HG02943 (cell line): Measurements from ENCODE around the gene KRI1.

Experiments used
- ATAC-seq: cut with Tn5 transposase; IDR thresholded peaks from one replicate; pipeline ENCODE4 v1.9.1; 2021; ENCODE audit warnings: mild to moderate bottlenecking, low read depth, moderate library complexity; ENCODE audit not compliant: unreplicated experiment

Gene KRI1

DNA sequence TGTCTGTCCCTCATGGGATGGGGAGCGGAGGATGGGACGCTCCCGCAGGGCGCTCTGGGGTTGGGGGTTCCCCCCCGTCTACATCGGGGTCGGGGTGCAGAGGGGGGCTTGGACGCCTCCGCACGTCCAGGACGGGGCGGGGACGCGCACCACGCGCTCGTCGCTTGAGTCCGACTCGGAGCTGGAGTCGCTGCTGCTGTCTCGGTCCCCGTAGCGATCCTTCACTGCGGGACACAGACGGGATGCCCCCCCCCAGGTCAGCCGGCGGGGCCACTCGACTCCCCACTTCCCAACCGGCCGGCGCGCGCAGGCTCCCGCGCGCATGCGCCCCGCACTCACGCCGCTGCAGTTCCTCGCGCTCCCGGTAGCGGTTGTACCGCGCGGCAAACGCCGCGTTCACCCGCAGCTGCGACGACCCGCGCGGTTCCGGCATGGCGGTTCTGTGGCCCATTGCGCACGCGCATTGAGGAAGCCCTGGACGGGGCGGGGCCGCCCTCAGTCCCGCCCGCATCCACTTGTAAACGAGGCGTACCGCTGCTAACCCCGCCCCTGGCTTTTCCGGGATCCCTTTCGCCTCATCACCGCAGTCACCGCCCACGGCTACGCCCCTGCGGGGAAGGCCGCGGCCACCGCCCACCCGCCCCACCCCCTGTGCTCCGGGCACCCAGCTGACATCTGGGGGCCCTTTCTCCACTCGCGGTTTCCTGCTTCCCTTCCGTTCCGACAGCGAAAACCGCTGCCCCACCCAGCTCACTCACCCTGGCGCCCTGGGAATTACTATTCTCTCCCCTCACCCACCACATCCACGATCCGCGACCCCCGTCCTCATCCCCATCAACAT is at the start of gene KRI1:
Gene KRI1, minus strand, starts transcription at position 444 of the 841 bp plus-strand sequence. Its CDS starts 11 bp downstream, at position 433.
- ATAC-seq: peak; percentile 45

DNA sequence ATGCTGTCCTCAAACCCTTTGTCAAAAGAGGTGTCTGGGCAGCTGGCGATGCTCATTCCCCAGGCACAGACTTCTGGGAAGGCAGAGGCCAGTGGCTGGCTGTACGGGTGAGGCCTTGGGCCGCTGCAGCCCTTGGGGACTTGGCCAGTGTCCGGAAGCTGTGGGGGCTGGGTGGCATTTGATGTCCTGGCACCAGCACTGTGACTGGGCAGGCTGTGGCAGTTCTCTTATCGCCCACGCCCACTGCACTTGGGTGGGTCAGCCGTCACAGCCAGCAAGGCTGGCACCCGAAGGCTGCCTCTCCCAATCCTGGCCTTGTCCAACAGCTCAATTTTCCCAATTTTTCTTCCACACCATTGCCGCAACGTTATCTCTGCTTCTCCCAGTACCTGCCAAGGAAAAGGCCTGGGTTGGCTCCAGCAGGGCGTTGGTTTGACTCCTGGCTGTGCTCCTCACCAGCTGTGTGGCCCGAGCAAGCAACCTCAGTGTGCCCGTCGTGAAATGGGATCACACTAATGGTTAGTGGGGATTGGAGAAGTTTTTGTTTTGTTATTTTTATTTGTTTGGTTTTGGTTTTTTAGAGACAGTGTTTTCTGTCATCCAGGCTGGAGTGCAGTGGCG is 46.8 kb upstream of the KRI1 start:
- no peak for ATAC-seq

DNA sequence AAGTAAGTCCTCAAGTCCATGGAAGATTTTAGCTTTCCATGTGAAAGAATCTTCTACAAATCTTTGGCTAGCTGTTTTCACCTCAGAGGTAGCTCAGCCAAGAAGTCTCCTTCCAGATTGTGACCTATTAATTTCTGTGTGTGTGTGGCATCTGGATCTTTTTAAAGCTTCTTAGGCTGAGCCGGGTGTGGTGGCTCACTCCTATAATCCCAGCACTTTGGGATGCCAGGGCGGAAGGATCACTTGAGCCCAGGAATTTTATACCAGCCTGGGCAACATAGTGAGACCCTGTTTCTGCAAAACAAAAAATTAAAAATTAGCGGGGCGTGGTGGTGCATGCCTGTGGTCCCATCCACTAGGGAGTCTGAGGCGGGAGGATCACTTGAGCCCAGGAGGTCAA is 46.1 kb upstream of the KRI1 start:
- no peak for ATAC-seq

DNA sequence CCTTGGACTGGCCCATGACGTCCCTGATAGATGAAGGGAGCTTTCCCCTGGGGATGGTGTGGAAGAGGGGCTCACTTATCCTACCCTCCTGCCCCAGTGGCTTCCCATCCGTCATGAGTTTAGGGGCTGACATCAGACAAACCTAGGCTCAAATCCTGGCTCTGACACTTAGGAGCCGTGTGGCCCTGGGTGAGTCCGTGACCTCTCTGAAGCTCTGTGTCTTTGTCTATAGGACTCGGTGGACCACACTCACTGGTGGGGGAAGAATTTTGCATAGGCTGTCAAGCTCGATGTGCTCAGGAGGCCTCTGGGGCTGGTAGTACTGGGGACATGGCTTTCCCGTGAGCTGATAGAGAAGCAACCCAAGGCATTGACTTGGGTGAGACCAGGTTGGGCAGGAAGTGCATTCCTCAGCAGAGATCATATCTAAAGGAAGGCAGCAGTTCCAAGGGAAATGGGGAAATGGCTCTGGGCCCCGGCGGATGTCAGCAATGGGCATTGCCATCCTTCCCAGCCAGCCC is 38.7 kb upstream of the KRI1 start:
- ATAC-seq: no peak

DNA sequence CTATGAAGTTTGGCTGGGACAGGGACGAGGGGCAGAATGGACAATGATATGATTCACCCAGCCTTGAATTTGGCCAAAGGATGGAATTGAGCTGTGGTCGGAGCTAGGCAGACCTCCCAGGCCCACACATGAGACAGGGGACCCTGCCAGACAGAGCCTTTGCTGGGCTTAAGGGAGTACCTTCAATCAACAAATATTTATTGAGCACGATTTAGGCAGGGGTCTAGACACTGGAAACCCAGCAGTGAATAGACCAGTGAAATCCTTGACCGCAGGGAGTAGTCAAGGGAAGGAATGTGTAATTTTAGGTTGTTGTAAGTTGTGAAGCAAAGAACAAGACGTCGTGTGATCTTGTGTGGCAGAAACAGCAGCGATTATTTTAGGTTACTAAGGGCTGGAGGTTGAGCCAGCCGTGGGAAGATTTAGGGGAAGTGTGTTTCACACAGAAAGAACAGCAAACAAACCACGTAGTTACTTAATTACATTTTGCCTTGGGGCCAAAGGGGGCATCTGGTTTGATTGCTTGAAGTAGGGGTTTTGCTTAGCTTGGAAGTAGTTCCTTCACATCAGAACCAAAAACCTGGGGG is 38.2 kb upstream of the KRI1 start:
- no peak for ATAC-seq

DNA sequence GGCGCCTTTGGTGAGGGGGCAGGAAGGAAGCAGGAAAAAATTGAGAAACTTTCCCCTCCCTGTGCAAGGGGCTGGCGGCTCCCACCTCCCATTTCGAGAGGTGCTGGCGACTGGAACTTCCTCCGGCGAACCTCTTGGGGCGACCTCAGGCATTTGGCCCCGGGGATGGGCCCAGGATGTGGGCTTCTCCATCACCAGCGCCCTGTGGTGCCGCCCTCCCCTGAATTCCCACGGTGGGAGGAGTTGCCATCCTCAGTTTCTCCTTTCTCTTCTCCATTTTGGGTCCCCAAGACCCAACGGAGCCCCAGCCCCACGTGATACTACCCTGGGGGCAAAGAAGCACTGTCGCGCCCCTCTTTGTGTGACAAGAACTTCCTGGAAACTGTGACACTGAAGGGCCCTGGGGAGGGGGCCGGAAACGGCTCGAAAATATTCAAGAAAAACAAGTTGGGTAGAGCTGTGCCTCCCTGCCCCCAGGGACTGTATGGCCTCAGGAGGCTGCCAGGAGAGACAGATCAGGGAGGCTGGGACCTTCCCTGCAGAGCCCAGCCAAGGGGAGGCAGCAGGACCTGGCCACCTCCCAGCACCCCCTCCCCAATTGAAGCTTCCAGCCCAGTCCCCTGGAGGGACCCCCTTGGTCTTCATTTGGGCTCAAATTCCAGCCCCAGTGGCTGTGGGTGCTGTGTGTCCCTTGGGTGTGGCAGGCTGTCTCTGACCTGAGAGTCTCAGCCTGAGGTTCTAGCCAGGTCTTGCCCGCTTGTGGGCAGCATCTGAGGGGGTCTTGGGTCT is 37.5 kb upstream of the KRI1 start:
- ATAC-seq: peak; percentile 45

DNA sequence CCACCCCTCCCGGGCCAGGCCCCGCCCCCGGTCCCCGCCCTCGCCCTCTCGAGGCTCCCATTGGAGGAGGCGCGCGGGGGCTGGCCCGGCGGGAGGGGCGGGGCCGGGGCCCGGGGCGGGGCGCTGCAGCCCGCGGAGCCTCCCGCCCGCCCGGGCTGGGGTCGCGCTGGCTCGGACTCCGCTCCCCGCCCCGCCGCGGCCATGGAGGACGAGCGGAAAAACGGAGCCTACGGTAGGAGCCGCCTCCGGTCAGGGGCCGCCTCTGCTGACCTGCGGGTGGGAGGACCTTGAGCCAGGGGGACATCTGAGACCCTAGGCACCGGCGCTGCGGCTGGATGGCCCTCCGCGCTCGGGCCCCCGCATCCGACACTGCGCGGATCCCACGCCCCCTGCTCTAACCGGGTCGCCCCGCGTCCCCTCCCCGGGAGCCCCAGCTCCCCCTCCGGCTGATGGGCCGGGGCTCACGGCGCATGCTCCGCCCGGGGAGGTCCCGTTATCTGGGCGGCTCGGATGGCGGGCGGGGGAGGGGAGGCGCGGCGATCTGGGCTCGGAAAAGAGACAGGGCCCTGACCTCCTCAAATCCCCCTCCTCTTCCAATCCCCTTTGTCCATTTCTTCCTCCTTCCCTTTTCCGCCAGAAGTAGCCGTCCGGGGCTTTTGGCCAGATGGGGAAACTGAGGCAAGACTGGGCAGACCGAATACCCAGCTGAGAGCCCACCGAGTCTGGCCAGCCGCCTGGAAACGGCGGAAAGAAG is 36.7 kb upstream of the KRI1 start:
- ATAC-seq: no peak

DNA sequence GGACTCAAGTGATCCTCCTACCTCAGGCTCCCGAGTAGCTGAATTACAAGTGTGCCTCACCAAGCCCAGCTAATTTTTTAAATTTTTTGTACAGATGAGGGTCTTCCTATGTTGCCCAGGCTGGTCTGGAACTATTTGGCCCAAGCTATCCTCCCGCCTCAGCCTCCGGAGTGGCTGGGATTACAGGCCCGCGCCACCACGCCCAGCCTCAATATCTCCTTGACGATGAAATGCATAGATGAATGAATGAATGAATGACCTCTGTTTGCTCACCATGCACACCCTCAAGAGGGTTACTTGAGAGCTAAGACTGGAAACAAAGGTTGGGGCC is 36.2 kb upstream of the KRI1 start:
- ATAC-seq: no peak

DNA sequence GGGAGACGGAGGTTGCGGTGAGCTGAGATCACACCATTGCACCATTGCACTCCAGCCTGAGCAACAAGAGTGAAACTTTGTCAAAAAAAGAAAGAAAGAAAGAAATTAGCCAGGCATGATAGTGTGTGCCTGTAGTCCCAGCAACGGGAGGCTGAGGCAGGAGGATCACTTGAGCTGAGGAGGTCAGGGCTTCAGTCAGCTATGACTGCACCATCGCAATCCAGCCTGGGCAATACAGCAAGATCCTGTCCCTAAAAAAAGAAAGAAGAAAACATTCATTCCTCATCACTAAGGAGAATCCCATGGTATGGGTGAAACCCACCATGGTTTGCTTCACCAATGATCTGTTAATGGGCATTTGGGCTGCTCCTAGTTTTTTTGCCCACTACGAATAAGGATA is 34.3 kb upstream of the KRI1 start:
- ATAC-seq: no peak

DNA sequence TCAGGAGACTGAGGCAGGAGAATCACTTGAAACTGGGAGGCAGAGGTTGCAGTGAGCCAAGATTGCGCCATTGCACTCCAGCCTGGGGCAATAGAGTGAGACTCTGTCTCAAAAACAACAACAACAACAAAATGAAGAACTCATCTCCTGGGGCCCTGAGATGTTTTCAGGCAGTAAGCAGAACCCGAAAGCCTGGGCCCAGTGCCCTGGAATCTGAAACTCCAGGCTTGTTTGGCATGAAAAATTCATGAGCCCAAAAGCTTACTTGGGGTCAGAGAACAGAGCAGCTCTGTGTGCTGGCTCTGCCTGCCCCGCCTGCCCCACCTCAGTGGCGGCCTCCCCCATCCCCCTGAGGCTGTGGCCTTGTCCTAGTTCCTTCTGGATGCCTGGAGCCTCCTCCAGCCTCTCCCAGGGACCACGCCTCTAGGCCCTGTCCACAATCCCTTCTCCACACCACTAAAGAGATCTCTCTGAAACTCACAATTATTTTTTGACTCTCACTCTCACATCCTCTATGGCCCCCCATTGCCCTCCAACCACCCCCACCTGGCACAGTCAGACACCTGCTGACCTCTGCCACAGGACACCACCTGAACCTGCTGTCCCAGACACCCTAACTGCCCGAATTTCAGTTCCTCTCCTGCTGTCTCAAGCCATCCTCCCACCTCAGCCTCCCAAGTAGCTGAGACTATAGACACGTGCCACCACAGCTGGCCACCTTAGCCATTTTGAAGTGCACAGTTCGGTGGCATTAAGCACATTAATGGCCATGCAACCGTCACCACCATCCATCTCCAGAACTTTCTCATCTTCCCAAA is 28.2 kb upstream of the KRI1 start:
- peak; percentile 51 for ATAC-seq

DNA sequence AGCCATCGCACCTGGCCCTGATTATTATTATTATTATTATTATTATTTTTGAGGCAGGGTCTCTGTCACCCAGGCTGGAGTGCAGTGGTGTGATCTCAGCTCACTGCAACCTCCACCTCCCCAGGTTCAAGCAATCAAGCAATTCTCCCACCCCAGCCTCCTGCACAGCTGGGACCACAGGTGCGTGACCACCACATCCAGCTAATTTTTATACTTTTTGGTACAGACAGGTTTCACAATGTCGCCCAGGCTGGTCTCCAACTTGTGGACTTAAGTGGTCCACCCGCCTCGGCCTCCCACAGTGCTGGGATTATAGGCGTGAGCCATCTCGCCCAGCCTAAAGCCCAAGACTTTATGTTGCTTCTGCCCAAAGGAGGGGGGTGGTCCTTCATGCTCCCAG is 27.3 kb upstream of the KRI1 start:
- ATAC-seq: no peak

DNA sequence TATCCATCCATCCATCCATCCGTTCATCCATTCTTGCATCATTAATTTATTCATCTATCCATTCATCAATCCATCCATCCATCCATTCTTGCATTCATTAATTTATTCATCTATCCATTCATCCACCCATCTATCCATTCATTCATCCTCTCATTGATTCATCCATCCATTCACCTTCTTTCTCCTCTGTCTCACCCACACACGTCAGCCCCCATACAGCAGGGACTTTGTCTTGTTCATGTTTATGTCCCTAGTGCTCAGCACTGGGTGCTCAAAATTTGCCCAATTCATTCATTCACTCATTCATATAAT is 22.0 kb upstream of the KRI1 start:
- ATAC-seq: no peak

DNA sequence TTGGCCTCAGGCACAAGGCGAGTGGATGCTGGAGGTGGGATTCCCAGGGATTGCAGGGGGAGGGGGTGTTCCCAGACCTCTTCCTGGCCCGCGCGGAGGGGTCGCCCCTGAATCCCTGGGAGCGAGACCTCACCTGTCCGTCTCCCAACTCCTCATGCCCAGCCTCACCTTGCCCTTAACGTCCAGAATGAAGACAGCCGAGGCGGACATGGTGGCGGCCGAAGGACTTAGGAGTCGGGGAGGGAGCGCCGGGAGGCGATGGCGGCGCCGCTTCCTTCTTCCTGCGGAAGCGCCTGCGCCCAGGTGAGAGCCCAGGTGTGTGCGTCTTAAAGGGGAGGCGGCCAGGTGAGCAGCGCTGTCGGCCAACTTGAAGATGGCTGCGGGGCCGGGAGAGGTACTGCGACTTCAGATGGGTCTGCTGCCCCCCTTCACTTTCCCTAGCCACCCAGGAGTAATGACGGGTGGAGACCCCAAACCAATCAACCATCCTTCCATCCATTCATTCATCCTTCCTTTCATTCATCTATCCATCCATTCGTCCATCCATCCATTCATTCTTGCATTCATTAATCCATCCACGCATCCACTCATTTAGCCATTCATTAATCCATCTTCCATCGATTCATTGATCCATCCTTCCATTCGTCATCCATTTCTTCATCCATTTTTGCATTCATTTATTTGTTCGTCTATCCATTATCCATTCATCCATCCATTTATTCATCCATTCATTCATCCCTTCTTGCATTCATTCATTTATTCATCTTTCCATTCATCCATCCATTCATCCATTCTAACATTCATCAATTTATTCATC is 21.4 kb upstream of the KRI1 start, which contains the start of gene AP1M2:
Gene AP1M2, minus strand, starts transcription at position 291 of the 817 bp plus-strand sequence. Its CDS starts 81 bp downstream, at position 210.
- ATAC-seq: no peak

DNA sequence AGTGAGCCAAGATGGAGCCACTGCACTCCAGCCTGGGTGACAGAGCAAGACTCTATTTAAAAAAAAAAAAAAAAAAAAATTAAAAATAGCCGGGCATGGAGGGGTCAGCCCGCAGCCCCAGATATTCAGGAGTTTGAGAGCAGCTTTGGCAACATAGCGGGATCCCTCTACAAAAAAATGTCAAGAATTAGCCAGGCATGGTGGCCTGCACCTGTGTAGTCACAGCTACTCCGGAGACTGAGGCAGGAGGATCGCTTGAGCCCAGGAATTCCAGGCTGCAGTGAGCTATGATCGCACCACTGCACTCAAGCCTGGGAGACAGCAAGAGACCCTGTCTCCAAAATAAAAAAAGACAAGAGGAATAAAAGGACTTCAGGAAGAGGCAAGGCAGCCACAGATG is 20.6 kb upstream of the KRI1 start:
- ATAC-seq: no peak

DNA sequence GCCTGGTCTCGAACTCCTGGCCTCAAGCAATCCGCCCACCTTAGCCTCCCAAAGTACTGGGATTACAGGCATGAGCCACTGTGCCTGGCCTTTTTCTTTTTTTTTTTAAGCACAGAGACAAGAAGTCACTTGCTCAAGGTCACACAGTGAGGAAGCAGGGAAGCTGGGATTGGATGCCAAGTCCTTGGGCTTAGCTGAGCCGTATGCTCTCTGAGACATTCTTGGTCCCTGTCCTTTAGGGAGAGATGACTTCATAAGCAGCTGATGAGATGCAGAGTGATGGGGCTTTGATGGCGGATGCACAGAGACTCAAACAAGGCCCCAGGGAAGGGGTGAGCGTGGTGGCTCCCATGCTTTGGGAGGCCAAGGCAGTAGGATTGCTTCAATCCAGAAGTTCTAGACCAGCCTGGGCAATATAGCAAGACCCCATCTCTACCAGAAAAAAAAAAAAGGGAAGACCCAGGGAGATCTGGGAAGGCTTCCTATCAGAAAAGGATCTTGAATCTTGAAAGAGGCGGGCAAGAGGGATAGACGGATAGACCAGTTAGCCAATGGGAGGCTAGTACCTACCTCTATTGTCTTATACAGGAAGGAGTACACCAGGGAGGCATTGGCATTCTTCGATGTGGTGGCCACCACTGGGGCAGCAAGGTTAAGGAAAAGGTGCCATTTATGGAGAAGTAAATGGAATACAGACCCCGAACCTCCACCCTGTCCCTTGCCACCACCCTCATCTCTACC is 17.4 kb upstream of the KRI1 start:
- ATAC-seq: no peak

DNA sequence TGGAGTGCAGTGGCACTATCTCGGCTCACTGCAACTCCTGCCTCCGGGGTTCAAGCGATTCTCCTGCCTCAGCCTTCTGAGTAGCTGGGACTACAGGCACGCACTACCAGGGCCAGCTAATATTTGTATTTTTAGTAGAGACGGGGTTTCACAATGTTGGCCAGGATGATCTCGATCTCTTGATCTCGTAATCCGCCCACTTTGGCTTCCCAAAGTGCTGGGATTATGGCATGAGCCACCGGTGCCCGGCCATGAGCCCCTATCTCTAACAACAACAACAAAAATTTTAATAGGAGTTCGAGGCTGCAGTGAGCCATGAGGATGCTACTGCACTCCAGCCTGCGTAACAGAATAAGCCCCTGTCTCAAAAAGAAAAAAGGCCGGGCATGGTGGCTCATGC is 16.3 kb upstream of the KRI1 start:
- no peak for ATAC-seq

DNA sequence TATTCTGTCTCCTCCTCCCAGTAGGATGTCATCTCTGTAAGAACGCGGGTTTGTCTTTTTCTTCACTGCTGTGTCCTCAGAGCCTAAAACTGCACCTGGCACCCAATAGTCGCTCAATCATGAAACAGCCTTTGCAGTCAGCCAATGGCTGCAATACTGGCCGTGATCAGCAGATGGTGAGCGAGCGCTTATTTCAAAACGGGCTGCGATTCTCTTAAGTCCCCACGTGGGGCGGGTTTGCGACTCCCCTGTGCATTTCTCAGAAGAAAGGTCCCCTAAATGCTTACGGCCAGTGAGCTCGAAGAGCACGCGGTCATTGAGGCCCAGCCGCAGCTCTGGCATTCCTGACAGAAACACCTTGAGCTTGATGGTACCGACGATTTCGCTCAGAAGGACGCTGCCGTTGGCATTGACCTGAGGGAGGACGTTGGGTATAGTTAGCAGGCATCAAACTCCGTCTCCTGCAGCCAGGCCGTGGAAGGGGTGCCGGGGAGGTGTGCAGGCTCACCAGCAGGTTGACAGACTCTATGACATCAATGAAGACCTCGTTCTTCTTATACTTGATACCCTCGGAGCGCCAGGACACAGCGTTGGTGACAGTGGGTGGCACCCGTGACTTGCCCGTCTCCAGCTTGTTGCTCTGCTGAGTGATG is 15.3 kb upstream of the KRI1 start:
- ATAC-seq: no peak
